Parathyroid adenoma (tissue), 2 donors: Measurements from ENCODE around the gene RIMBP3C.
"Not testable (repeated sequence)": the region's sequence is repeated elsewhere in the genome, so short reads cannot be mapped to it uniquely, and the experiment has no call there.

ENCODE experiments used
- H2AFZ ChIP-seq: fragments of 300-600 bp; sonication (generic); one replicate; pipeline ENCODE4 v1.7.0; 2017; ENCODE audit warnings: antibody characterized with exemption, mild to moderate bottlenecking
- H3K27ac ChIP-seq: fragments of 300-600 bp; sonication (generic); one replicate; pipeline ENCODE4 v1.7.0; 2017
- H3K27me3 ChIP-seq: fragments of 300-600 bp; sonication (generic); one replicate; pipeline ENCODE4 v1.7.0; 2017; ENCODE audit warnings: low read length; ENCODE audit not compliant: control insufficient read depth, insufficient read depth
- H3K36me3 ChIP-seq: fragments of 300-600 bp; sonication (generic); one replicate; pipeline ENCODE4 v1.7.0; 2017; ENCODE audit warnings: low read length; ENCODE audit not compliant: control insufficient read depth, insufficient read depth
- H3K4me1 ChIP-seq: fragments of 300-600 bp; sonication (generic); one replicate; pipeline ENCODE4 v1.7.0; 2017; ENCODE audit warnings: control low read depth
- H3K4me2 ChIP-seq: fragments of 300-600 bp; sonication (generic); one replicate; pipeline ENCODE4 v1.7.0; 2017; ENCODE audit warnings: low read length
- H3K4me3 ChIP-seq: fragments of 300-600 bp; sonication (generic); one replicate; pipeline ENCODE4 v1.7.0; 2017; ENCODE audit warnings: low read depth, low read length
- H3K79me2 ChIP-seq: fragments of 300-600 bp; sonication (generic); one replicate; pipeline ENCODE4 v1.7.0; 2017; ENCODE audit warnings: control low read depth
- H3K9ac ChIP-seq: fragments of 300-600 bp; sonication (generic); one replicate; pipeline ENCODE4 v1.7.0; 2017; ENCODE audit warnings: mild to moderate bottlenecking
- H3K9me3 ChIP-seq: fragments of 300-600 bp; sonication (generic); one replicate; pipeline ENCODE4 v1.7.0; 2017; ENCODE audit warnings: low read length; ENCODE audit not compliant: control insufficient read depth
- CTCF ChIP-seq: fragments of 300-600 bp; sonication (generic); IDR thresholded peaks from one replicate; pipeline ENCODE4 v1.7.0; 2017; ENCODE audit warnings: antibody characterized with exemption, mild to moderate bottlenecking
- donor health status: primary hyperparathyroidism.

The RIMBP3C gene

GRCh38 chr22:21589396-21589795 lies 38.1 kb upstream of the RIMBP3C start:
- Histone ChIP-seq H3K4me1 (no peaks in the 10 kb centered on the region), H3K9me3 (no peaks in the 10 kb centered on the region), H3K36me3 (no peaks in the 10 kb centered on the region), H3K4me2 (no peak overlapping the region), H3K9ac (no peak overlapping the region), H3K27ac (no peak overlapping the region), H2AFZ (no peak overlapping the region), H3K27me3 (no peaks in the 10 kb centered on the region), H3K4me3 (no peak overlapping the region), H3K79me2 (peaks cover 38% of the 10 kb centered on the region)
- no peak for TF ChIP-seq CTCF

GRCh38 chr22:21587803-21588611 lies 36.7 kb upstream of the RIMBP3C start:
- Histone ChIP-seq H3K4me2 (no peak overlapping the region), H3K9me3 (no peaks in the 10 kb centered on the region), H3K36me3 (no peaks in the 10 kb centered on the region), H3K27me3 (no peaks in the 10 kb centered on the region), H2AFZ (no peak overlapping the region), H3K4me1 (no peaks in the 10 kb centered on the region), H3K79me2 (peaks cover 40% of the 10 kb centered on the region), H3K4me3 (no peak overlapping the region), H3K9ac (no peak overlapping the region), H3K27ac (no peak overlapping the region)
- no peak for TF ChIP-seq CTCF

- Histone ChIP-seq H3K4me1 (no peaks in the 10 kb centered on the region), H3K27ac (no peak overlapping the region), H3K27me3 (no peaks in the 10 kb centered on the region), H3K9ac (no peak overlapping the region), H3K4me3 (no peak overlapping the region), H3K9me3 (no peaks in the 10 kb centered on the region), H3K4me2 (no peak overlapping the region), H3K79me2 (peaks cover 38% of the 10 kb centered on the region), H3K36me3 (no peaks in the 10 kb centered on the region), H2AFZ (no peak overlapping the region)
- TF ChIP-seq CTCF, result no peak
These were observed 34.1 kb upstream of the RIMBP3C start for GRCh38 chr22:21585389-21585788.

- Histone ChIP-seq H3K9me3 (no peaks in the 10 kb centered on the region), H3K4me1 (no peaks in the 10 kb centered on the region), H3K4me2 (no peak overlapping the region), H3K79me2 (peaks cover 46% of the 10 kb centered on the region), H3K27me3 (no peaks in the 10 kb centered on the region), H2AFZ (no peak overlapping the region), H3K9ac (no peak overlapping the region), H3K27ac (no peak overlapping the region), H3K4me3 (no peak overlapping the region), H3K36me3 (no peaks in the 10 kb centered on the region)
- TF ChIP-seq CTCF, result no peak
These were observed 31.8 kb upstream of the RIMBP3C start for GRCh38 chr22:21582801-21583740.

DNA sequence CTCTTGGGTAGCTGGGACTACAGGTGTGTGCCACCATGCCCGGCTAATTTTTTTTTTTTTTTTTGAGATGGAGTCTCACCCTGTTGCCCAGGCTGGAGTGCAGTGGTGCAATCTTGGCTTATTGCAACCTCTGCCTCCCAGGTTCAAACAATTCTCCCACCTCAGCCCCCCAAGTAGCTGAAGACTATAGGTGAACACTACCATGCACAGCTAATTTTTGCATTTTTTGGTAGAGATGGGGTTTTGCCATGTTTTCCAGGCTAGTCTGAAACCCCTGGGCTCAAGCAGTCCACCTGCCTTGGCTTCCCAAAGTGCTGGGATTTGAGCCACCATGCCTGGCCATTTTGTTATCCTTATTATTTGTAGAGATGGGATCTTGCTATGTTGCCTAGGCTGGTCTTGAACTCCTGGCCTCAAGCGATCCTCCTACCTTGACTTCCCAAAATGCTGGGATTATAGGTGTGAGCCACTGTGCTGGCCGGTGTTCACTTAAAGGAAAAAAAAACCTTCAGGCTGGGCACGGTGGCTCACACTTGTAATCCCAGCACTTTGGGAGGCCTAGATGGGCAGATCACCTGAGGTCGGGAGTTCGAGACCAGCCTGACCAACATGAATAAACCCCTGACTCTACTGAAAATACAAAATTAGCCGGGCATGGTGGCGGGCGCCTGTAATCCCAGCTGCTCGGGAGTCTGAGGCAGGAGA lies 29.9 kb upstream of the RIMBP3C start:
- not testable (repeated sequence) for H3K27me3 ChIP-seq, H3K9me3 ChIP-seq, H3K4me3 ChIP-seq, H3K36me3 ChIP-seq, H2AFZ ChIP-seq, H3K4me2 ChIP-seq, H3K27ac ChIP-seq, H3K9ac ChIP-seq, H3K4me1 ChIP-seq
- H3K79me2 ChIP-seq, result peaks cover 51% of the 10 kb centered on the region

DNA sequence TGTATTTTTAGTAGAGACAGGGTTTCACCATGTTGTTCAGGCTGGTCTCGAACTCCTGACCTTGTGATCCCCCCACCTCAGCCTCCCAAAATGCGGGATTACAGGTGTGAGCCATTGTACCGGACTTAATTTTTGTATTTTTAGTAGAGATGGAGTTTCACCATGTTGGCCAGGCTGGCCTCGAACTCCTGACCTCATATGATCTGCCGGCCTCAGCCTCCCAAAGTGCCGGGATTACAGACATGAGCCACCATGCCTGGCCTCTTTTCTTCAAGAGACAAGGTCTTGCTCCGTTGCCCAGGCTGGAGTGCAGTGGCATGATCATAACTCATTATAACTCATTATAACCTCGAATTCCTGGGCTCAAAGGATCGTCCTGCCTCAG lies 29.4 kb upstream of the RIMBP3C start:
- not testable (repeated sequence) for H3K4me2 ChIP-seq, H3K36me3 ChIP-seq, H3K4me1 ChIP-seq

More for the DNA sequence above, 29.4 kb upstream of the RIMBP3C start:
- not testable (repeated sequence) for H3K4me3 ChIP-seq, H2AFZ ChIP-seq, H3K27ac ChIP-seq, H3K9ac ChIP-seq, H3K9me3 ChIP-seq, H3K27me3 ChIP-seq
- peaks cover 51% of the 10 kb centered on the region for H3K79me2 ChIP-seq
